Measurements from ENCODE around the gene PLPP7.

- TF ChIP-seq, protein P1, sequence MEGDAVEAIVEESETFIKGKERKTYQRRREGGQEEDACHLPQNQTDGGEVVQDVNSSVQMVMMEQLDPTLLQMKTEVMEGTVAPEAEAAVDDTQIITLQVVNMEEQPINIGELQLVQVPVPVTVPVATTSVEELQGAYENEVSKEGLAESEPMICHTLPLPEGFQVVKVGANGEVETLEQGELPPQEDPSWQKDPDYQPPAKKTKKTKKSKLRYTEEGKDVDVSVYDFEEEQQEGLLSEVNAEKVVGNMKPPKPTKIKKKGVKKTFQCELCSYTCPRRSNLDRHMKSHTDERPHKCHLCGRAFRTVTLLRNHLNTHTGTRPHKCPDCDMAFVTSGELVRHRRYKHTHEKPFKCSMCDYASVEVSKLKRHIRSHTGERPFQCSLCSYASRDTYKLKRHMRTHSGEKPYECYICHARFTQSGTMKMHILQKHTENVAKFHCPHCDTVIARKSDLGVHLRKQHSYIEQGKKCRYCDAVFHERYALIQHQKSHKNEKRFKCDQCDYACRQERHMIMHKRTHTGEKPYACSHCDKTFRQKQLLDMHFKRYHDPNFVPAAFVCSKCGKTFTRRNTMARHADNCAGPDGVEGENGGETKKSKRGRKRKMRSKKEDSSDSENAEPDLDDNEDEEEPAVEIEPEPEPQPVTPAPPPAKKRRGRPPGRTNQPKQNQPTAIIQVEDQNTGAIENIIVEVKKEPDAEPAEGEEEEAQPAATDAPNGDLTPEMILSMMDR (IDR thresholded peaks at IDR 0.05) = no peak
- TF ChIP-seq POLR2A (IDR thresholded peaks at IDR 0.05) = no peak
These were observed 12.6 kb upstream of the PLPP7 start for GRCh38 chr9:131276891-131277286.

Data from heart left ventricle (tissue), 13 donors.